Measurements from ENCODE around the gene BPIFA3. TPM values are rescaled to one million over a fixed set of nuclear protein-coding genes. Genes with fewer than 3 reads are reported as not detected.
"Not testable (repeated sequence)": the region's sequence is repeated elsewhere in the genome, so short reads cannot be mapped to it uniquely, and the experiment has no call there.

BPIFA3 gene
- total RNA-seq, 2 donors from 2014 or later: not detected

- H3K4me3 ChIP-seq: no peak overlapping the region
- H3K27ac ChIP-seq: no peak overlapping the region
- H3K4me1 ChIP-seq: no peaks in the 10 kb centered on the region
- intact Hi-C loops (cut with DNase I): no loop called here
- TF ChIP-seq CTCF (IDR thresholded peaks at IDR 0.05): no peak
- no peaks in the 10 kb centered on the region for H3K27me3 ChIP-seq
- H3K9me3 ChIP-seq: no peaks in the 10 kb centered on the region
- no peak for DNase-seq
- no peaks in the 10 kb centered on the region for H3K36me3 ChIP-seq
- H3K9ac ChIP-seq (ENCODE audit: low read depth in 2 of 2, low read length in 2 of 2): no peak overlapping the region
Observed at GRCh38 chr20:33183312-33183711, 33.8 kb upstream of the BPIFA3 start.

GRCh38 chr20:33185031-33185590, 32.0 kb upstream of the BPIFA3 start:
- H3K36me3 ChIP-seq; H3K27ac ChIP-seq; H3K4me3 ChIP-seq; H3K9me3 ChIP-seq; H3K27me3 ChIP-seq; DNase-seq; intact Hi-C loops (cut with DNase I); H3K4me1 ChIP-seq; H3K9ac ChIP-seq (ENCODE audit: low read depth in 2 of 2, low read length in 2 of 2): not testable (repeated sequence)

- DNase-seq: no peak
- H3K27ac ChIP-seq: no peak overlapping the region
- H3K27me3 ChIP-seq: no peaks in the 10 kb centered on the region
- no peak overlapping the region for H3K4me3 ChIP-seq
- no peaks in the 10 kb centered on the region for H3K4me1 ChIP-seq
- intact Hi-C loops (cut with DNase I): no loop called here
- H3K36me3 ChIP-seq: no peaks in the 10 kb centered on the region
- H3K9ac ChIP-seq (ENCODE audit: low read depth in 2 of 2, low read length in 2 of 2): no peak overlapping the region
- H3K9me3 ChIP-seq: no peaks in the 10 kb centered on the region
- no peak for TF ChIP-seq CTCF (IDR thresholded peaks at IDR 0.05)
Observed at GRCh38 chr20:33187491-33187890, 29.7 kb upstream of the BPIFA3 start.

- Histone ChIP-seq H3K4me3 (no peak overlapping the region), H3K27ac (no peak overlapping the region), H3K27me3 (no peaks in the 10 kb centered on the region), H3K9ac (ENCODE audit: low read depth in 2 of 2, low read length in 2 of 2) (no peak overlapping the region), H3K36me3 (no peaks in the 10 kb centered on the region), H3K4me1 (no peaks in the 10 kb centered on the region), H3K9me3 (no peaks in the 10 kb centered on the region)
- intact Hi-C loops (cut with DNase I): no loop called here
- DNase-seq: no peak
- TF ChIP-seq CTCF (IDR thresholded peaks at IDR 0.05): no peak
Observed at GRCh38 chr20:33188421-33188820, 28.7 kb upstream of the BPIFA3 start.

GRCh38 chr20:33191484-33191883, 25.7 kb upstream of the BPIFA3 start:
- no peak for DNase-seq
- no peaks in the 10 kb centered on the region for H3K36me3 ChIP-seq
- H3K9ac ChIP-seq (ENCODE audit: low read depth in 2 of 2, low read length in 2 of 2): no peak overlapping the region
- H3K4me3 ChIP-seq: no peak overlapping the region
- no peaks in the 10 kb centered on the region for H3K27me3 ChIP-seq
- no peak overlapping the region for H3K27ac ChIP-seq
- H3K4me1 ChIP-seq: no peaks in the 10 kb centered on the region
- intact Hi-C loops (cut with DNase I): no loop called here
- H3K9me3 ChIP-seq: no peaks in the 10 kb centered on the region
- no peak for TF ChIP-seq CTCF (IDR thresholded peaks at IDR 0.05)

- Histone ChIP-seq H3K27ac (no peak overlapping the region), H3K4me1 (no peaks in the 10 kb centered on the region), H3K4me3 (no peak overlapping the region), H3K27me3 (no peaks in the 10 kb centered on the region), H3K36me3 (no peaks in the 10 kb centered on the region), H3K9ac (ENCODE audit: low read depth in 2 of 2, low read length in 2 of 2) (no peak overlapping the region), H3K9me3 (no peaks in the 10 kb centered on the region)
- DNase-seq: no peak
- no peak for TF ChIP-seq CTCF (IDR thresholded peaks at IDR 0.05)
- intact Hi-C loops (cut with DNase I): no loop called here
Observed at GRCh38 chr20:33191955-33192354, 25.2 kb upstream of the BPIFA3 start.

Data from colonic mucosa (tissue), 4 donors.